Adipocyte (in vitro differentiated cells): ENCODE results near the gene KLHL29.
A peak's percentile ranks its signal among the peaks of the same experiment; 100 is the strongest.

Experiments
- DNase-seq: peaks from one replicate; pipeline ENCODE4 v3.0.0-alpha.2; 2015; ENCODE audit warnings: low read depth
- H3K27me3 ChIP-seq: replicated peaks from 2 replicates; pipeline ENCODE4 v1.7.0; 2013; ENCODE audit warnings: mild to moderate bottlenecking, low read length, moderate library complexity; ENCODE audit not compliant: control insufficient read depth, insufficient read depth
- H3K36me3 ChIP-seq: 2 replicates; pipeline ENCODE4 v1.7.0; 2013; ENCODE audit warnings: low read length, mild to moderate bottlenecking, moderate library complexity; ENCODE audit not compliant: control insufficient read depth, insufficient read depth, severe bottlenecking
- H3K4me1 ChIP-seq: 2 replicates; pipeline ENCODE4 v1.7.0; 2013; ENCODE audit warnings: mild to moderate bottlenecking, low read length, moderate library complexity; ENCODE audit not compliant: control insufficient read depth, insufficient read depth
- H3K4me3 ChIP-seq: 2 replicates; pipeline ENCODE4 v1.7.0; 2013; ENCODE audit warnings: mild to moderate bottlenecking, low read length, moderate library complexity
- H3K9ac ChIP-seq: 2 replicates; pipeline ENCODE4 v1.7.0; 2013; ENCODE audit warnings: mild to moderate bottlenecking, low read length, moderate library complexity
- H3K9me3 ChIP-seq: 2 replicates; pipeline ENCODE4 v1.7.0; 2013; ENCODE audit warnings: mild to moderate bottlenecking, low read length, moderate library complexity; ENCODE audit not compliant: control insufficient read depth

Gene KLHL29

GRCh38 chr2:23489471-23490322, 104.7 kb downstream of the KLHL29 start:
- H3K9me3 ChIP-seq, result no peaks in the 10 kb centered on the region
- H3K27me3 ChIP-seq, result no peaks in the 10 kb centered on the region
- H3K36me3 ChIP-seq, result peaks cover 8% of the 10 kb centered on the region
- no peaks in the 10 kb centered on the region for H3K4me1 ChIP-seq
- DNase-seq, result no peak
- no peak overlapping the region for H3K9ac ChIP-seq
- no peak overlapping the region for H3K4me3 ChIP-seq

GRCh38 chr2:23491591-23492336, 106.8 kb downstream of the KLHL29 start:
- H3K4me1 ChIP-seq, result no peaks in the 10 kb centered on the region
- no peaks in the 10 kb centered on the region for H3K9me3 ChIP-seq
- H3K9ac ChIP-seq, result no peak overlapping the region
- peaks cover 9% of the 10 kb centered on the region for H3K36me3 ChIP-seq
- no peaks in the 10 kb centered on the region for H3K27me3 ChIP-seq
- no peak overlapping the region for H3K4me3 ChIP-seq
- DNase-seq, result no peak

- Histone ChIP-seq H3K36me3 (peaks cover 9% of the 10 kb centered on the region), H3K4me1 (no peaks in the 10 kb centered on the region)
These were observed 107.3 kb downstream of the KLHL29 start for GRCh38 chr2:23492337-23492675.

GRCh38 chr2:23492921-23493320, 107.9 kb downstream of the KLHL29 start:
- Histone ChIP-seq H3K9ac (no peak overlapping the region), H3K4me1 (peaks cover 4% of the 10 kb centered on the region), H3K27me3 (no peaks in the 10 kb centered on the region), H3K4me3 (no peak overlapping the region), H3K36me3 (peaks cover 9% of the 10 kb centered on the region), H3K9me3 (no peaks in the 10 kb centered on the region)
- no peak for DNase-seq

More at GRCh38 chr2:23492337-23492675, 107.3 kb downstream of the KLHL29 start:
- DNase-seq, result no peak
- no peaks in the 10 kb centered on the region for H3K27me3 ChIP-seq
- no peak overlapping the region for H3K4me3 ChIP-seq
- no peaks in the 10 kb centered on the region for H3K9me3 ChIP-seq
- no peak overlapping the region for H3K9ac ChIP-seq

GRCh38 chr2:23493846-23494245, 108.9 kb downstream of the KLHL29 start:
- DNase-seq, result no peak
- H3K9me3 ChIP-seq, result no peaks in the 10 kb centered on the region
- peaks cover 9% of the 10 kb centered on the region for H3K36me3 ChIP-seq
- H3K4me3 ChIP-seq, result no peak overlapping the region
- H3K27me3 ChIP-seq, result no peaks in the 10 kb centered on the region
- peaks cover 12% of the 10 kb centered on the region for H3K4me1 ChIP-seq
- H3K9ac ChIP-seq, result no peak overlapping the region

- no peak overlapping the region for H3K4me3 ChIP-seq
- H3K9ac ChIP-seq, result no peak overlapping the region
- no peaks in the 10 kb centered on the region for H3K27me3 ChIP-seq
- no peaks in the 10 kb centered on the region for H3K9me3 ChIP-seq
- no peak for DNase-seq
- H3K4me1 ChIP-seq, result peaks cover 16% of the 10 kb centered on the region
- peaks cover 9% of the 10 kb centered on the region for H3K36me3 ChIP-seq
These were observed 109.3 kb downstream of the KLHL29 start for GRCh38 chr2:23494286-23494685.

- Histone ChIP-seq H3K27me3 (no peaks in the 10 kb centered on the region), H3K4me1 (peaks cover 23% of the 10 kb centered on the region), H3K9me3 (no peaks in the 10 kb centered on the region), H3K9ac (no peak overlapping the region), H3K36me3 (peaks cover 9% of the 10 kb centered on the region), H3K4me3 (no peak overlapping the region)
- DNase-seq, result no peak
These were observed 110.7 kb downstream of the KLHL29 start for GRCh38 chr2:23495661-23496114.

GRCh38 chr2:23496456-23496855, 111.5 kb downstream of the KLHL29 start:
- DNase-seq, result no peak
- H3K36me3 ChIP-seq, result peaks cover 9% of the 10 kb centered on the region
- no peak overlapping the region for H3K9ac ChIP-seq
- H3K27me3 ChIP-seq, result no peaks in the 10 kb centered on the region
- H3K4me3 ChIP-seq, result no peak overlapping the region
- H3K9me3 ChIP-seq, result no peaks in the 10 kb centered on the region
- peaks cover 23% of the 10 kb centered on the region for H3K4me1 ChIP-seq

- H3K27me3 ChIP-seq, result no peaks in the 10 kb centered on the region
- no peak overlapping the region for H3K9ac ChIP-seq
- no peak for DNase-seq
These were observed 112.1 kb downstream of the KLHL29 start for GRCh38 chr2:23497063-23497462.

GRCh38 chr2:23497536-23497935, 112.6 kb downstream of the KLHL29 start:
- no peak overlapping the region for H3K9ac ChIP-seq
- H3K4me3 ChIP-seq, result no peak overlapping the region
- H3K9me3 ChIP-seq, result no peaks in the 10 kb centered on the region
- peaks cover 5% of the 10 kb centered on the region for H3K36me3 ChIP-seq
- peaks cover 23% of the 10 kb centered on the region for H3K4me1 ChIP-seq
- DNase-seq, result no peak
- H3K27me3 ChIP-seq, result no peaks in the 10 kb centered on the region

More at GRCh38 chr2:23497063-23497462, 112.1 kb downstream of the KLHL29 start:
- Histone ChIP-seq H3K9me3 (no peaks in the 10 kb centered on the region), H3K4me3 (no peak overlapping the region), H3K36me3 (peaks cover 6% of the 10 kb centered on the region), H3K4me1 (peaks cover 23% of the 10 kb centered on the region)

- peak overlapping the region; percentile 28 for H3K4me3 ChIP-seq
- H3K36me3 ChIP-seq, result peaks cover 2% of the 10 kb centered on the region
- no peaks in the 10 kb centered on the region for H3K9me3 ChIP-seq
- peak; percentile 80 for DNase-seq
- peaks cover 23% of the 10 kb centered on the region for H3K4me1 ChIP-seq
- peak overlapping the region; percentile 16 for H3K9ac ChIP-seq
- H3K27me3 ChIP-seq, result no peaks in the 10 kb centered on the region
These were observed 114.0 kb downstream of the KLHL29 start for GRCh38 chr2:23498943-23499342.
